HG03439 (cell line): ENCODE data around the gene LRMDA.

Source experiments
- ATAC-seq: cut with Tn5 transposase; IDR thresholded peaks from one replicate; pipeline ENCODE4 v1.9.1; 2021; ENCODE audit warnings: mild to moderate bottlenecking, moderate library complexity; ENCODE audit not compliant: unreplicated experiment

LRMDA gene

DNA sequence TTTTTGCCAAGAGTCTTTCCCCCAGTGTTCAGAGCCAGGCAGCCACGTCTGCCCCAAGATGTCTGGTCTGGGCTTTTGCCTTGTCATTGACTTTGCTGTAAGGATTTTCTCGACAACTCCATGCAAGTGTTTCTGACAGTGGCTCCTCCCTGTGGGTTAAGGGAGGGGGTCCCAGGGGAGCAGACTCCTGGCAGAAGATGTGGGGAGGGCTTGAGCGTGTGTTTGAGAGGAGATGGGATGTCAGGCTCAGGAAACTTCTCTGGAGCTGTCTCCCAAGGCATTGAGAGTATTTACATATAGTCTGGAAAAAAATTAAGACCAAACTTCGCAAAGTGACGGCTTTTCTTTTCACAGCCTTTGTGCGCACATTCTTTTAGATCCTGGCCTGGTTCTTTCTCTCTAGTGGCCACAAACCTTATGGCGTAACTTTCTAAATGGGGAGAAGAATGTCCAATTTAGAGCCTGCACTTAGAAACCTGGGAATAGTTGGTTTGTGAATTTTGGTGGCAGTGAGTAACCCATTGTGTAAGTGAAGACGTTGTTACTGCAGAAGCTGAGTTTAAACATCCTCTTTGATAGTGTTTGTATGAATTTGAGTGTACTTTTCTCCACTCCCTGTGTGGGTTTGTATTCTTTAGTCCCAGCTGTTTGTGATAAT is 201.5 kb downstream of the LRMDA start:
- ATAC-seq, result no peak

DNA sequence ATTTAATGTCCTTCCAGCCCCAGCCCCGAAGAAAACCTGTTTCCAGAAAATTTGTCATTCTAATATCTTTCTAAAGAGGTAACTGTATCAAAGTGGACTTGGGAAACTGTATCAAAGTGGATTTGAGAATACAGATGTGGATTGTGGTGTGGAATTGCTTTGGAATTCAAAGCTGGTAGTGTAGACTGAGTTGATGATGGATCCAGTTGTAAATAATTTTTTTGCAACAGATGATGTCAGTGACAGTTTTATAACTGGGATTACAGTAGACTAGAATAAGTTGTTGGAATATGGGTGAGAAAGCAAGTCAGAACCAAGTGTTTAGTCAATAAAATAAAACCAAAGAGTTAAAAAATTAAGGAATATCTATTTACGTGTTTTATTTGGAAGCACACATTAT is 202.1 kb downstream of the LRMDA start:
- no peak for ATAC-seq

- no peak for ATAC-seq
These were observed 203.5 kb downstream of the LRMDA start for GRCh38 chr10:75634947-75635346.

DNA sequence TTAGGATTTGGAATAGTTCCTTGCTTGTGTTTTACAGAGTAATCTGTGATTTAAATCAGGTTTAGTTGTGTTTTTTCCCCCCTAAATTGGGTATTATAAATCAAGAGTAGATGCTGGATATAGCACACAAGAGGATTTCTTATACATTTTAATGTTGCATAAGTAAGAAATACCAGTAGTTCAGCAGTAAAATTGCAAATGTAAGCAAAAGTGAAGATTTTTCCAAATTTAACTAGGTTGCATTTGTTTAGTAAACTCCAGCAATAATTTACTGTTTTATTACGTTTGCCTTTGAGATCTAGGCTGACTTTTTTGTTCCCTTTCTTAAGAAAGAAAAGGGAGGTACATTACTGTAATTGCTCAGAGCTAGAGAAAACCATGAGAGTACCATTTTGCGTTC is 207.3 kb downstream of the LRMDA start:
- no peak for ATAC-seq

DNA sequence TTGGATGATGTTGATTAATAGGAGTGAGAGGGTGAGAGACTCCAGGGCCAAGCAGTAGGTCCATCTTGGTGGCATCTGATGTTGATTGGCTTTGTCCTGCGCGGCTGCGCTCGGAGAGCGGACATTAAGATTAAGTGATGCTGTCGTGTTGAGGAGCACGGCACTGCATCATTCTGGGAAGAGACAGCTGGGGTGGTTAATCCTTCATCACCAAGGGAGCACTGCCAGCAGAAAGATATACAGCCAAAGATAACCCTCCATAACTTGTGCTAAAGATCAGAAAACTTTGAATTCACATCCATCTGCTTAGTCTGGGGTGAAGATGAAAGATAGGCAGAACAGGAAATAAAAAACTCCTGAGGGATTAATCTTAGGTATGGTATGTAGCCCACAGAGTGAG is 208.3 kb downstream of the LRMDA start:
- ATAC-seq, result no peak

- no peak for ATAC-seq
These were observed 209.0 kb downstream of the LRMDA start for GRCh38 chr10:75640381-75640780.

DNA sequence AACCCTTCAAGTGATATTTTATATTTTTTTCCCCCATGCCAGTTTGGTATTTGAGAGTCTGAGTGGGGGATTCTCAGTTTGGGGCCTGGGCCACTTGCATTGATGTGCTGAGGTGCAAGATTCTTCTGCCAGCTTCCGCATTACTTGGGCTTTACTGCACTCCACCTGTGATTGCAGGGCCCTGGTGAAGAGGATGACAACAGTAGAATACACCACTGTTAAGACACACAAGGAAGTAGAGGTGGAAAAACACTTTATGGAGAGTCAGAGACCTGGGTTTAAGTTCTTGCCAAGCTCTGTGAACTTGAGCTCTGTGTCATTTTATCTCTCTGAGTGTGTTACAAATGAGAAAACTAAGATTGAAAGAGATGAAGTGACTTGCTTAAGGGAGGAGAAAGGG is 209.4 kb downstream of the LRMDA start:
- ATAC-seq, result no peak

GRCh38 chr10:75643405-75643804 is 212.0 kb downstream of the LRMDA start:
- no peak for ATAC-seq

- no peak for ATAC-seq
These were observed 212.7 kb downstream of the LRMDA start for GRCh38 chr10:75643944-75644692.

GRCh38 chr10:75645704-75646103 is 214.3 kb downstream of the LRMDA start:
- no peak for ATAC-seq

DNA sequence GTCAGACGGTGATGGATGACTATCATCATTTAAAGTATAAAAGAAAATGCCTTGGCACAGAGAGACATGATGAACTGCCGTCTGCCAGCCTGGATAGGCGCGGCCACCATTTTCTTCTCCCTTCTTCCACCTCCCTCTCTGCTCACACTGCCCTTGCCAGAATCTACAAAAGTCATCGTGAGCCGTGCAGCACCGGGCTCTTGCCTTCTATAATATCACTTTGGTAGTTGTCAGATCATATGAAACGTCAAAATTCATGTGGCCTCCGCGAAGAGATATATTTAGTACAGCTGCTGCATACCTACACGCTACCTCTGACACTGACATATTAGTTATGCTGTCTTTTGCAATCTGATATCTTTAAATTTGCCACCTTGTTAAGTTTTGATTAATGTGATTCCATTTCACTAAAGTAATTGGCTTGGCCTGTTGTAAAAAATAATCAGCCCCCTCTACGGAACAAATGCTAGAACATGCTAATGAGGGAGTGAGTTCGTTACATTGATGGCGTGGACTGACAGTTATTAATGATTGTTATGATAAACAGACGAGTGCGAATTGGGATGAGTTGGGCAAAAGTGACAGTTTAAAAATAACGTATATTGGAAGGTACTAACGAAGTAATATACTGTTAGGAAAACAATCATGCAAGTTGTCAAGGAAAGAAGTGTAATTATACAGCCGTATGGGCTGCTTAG is 214.9 kb downstream of the LRMDA start:
- ATAC-seq, result no peak

GRCh38 chr10:75646916-75647315 is 215.5 kb downstream of the LRMDA start:
- no peak for ATAC-seq

DNA sequence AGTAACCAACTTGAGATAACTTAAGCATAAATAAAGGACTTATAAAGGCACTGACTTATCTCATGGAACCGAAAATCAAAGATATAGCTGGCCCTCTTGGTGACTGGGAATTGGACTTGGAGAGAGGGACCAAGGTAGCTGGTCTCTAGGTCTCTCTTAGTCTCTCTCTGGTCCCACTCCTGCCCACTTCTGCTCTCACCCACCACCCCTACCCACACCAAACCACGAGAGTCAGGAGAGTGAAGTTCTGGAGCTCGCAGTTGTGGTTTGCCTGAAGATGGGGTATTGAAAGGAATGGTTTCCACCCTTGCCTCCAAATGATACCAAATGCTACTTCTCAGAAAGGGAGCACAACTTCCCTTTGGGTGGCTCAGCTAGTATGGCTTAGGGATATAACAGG is 216.3 kb downstream of the LRMDA start:
- ATAC-seq, result no peak

- ATAC-seq, result no peak
These were observed 216.9 kb downstream of the LRMDA start for GRCh38 chr10:75648351-75648750.

DNA sequence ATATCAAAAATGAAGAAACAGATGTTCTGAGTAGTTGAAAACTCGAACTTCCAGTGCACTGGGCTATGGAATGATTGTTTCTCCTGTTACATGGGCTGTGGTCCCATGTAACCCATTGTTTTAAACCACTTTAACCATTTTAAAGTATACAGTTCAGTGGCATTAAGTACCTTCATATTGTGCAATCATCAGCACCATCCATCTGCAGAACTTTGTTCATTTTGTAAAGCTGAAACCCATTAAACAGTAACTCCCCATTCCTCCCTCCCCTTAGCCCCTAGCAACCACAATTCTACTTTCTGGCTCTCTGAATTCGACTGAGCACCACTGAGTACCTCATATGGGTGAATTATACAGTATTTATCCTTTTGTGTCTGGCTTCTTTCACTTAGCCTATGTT is 217.4 kb downstream of the LRMDA start:
- ATAC-seq, result no peak

DNA sequence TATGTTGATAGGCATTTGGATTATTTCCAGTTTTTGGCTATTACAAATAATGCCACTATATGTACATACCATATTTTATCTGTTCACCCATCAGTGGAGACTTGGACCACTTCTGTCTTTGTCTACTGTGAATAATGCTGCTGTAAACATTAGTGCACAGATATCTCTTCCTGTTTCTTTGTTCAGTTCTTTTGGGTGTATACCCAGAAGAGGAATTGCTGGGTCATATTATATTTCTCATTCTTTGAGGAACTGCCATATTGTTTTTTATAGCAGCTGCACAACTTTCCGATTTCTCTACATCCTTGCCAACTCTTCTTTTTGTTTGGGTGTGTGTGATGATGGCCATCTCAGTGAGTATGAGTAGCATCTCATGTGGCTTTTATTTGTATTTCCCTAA is 218.0 kb downstream of the LRMDA start:
- no peak for ATAC-seq

GRCh38 chr10:75650648-75651047 is 219.2 kb downstream of the LRMDA start:
- no peak for ATAC-seq

- no peak for ATAC-seq
These were observed 220.0 kb downstream of the LRMDA start for GRCh38 chr10:75651417-75651816.

DNA sequence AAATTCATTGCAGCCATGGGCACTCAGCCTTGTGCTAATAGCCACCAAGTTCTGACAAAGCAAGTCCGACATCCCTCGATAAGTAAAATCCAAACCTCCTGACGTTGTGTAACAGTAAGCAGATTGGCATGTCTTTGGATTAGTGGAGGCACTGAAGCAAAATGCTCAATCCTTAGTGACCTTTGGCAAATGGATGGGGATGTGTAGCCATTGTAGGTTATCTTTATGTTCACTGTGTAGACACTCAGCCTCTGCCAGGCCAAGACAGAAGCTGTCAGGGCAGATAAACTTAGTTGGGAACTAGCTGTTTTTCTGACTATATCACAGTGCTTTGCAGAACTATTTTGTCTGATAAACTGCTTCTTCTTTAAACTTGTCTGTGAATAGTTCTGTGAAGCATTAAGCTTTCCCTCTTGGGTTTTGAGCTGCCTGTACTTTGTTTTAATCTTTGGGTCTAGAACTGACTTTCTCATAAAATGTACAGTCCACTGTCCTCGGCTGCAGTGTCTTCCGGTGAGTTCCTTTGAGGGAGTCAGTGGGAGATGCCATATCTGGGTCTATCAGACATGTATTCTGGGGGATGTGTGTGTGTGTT is 220.8 kb downstream of the LRMDA start:
- ATAC-seq, result no peak

DNA sequence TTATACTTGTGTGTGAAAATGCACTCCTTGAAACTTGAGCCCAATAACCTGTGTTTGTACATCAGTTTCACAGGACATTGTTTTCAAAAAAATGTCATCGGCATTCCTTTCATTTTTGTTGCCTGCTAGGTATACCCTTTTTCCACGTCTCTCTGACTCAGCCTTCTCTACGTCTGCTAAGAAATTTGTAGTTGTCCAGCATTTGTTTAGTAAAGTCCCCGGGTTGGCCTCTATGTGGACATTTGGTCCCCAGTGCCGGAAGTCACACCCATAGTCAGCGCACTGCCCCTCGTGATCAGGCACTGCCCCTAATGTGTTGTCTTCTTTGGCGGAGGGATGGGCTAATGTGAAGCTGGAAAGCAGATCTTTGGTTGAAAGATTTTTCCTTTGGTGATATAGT is 222.3 kb downstream of the LRMDA start:
- no peak for ATAC-seq

DNA sequence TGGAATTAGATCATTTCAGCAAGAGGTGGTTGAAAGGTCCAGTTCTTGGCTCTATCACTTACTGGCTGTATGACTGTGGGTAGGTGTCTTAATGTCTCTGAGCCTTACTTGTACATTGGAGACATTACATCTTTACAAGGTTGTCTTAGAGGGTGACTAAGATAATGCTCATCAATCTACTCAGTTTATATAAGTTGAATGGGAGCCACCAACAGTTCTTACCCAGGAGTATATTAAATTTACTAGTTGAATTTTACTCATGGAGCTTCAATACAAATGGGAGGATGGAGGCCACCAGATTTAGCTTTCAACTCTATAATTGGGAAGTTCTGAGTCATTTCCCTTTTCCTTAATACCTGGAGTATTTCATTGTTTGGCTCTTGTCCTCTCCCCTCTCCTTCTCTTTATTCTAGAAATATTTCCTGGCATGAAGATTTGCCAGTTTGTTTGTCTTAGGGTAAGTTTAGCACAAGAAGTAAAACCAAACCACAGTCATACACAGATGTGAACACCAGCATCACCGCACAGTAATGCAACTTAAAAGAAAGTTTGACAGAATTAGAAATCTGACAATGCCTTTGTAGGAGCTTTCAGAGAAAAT is 222.8 kb downstream of the LRMDA start:
- ATAC-seq, result no peak
